NCI-H774 (cell line): ENCODE measurements around the gene KSR2.
"Not testable (repeated sequence)": the region's sequence is repeated elsewhere in the genome, so short reads cannot be mapped to it uniquely, and the experiment has no call there.

Source experiments
- DNase-seq: peaks from one replicate; lab custom pipeline; 2025; lab: John Stamatoyannopoulos, UW

The KSR2 gene

DNA sequence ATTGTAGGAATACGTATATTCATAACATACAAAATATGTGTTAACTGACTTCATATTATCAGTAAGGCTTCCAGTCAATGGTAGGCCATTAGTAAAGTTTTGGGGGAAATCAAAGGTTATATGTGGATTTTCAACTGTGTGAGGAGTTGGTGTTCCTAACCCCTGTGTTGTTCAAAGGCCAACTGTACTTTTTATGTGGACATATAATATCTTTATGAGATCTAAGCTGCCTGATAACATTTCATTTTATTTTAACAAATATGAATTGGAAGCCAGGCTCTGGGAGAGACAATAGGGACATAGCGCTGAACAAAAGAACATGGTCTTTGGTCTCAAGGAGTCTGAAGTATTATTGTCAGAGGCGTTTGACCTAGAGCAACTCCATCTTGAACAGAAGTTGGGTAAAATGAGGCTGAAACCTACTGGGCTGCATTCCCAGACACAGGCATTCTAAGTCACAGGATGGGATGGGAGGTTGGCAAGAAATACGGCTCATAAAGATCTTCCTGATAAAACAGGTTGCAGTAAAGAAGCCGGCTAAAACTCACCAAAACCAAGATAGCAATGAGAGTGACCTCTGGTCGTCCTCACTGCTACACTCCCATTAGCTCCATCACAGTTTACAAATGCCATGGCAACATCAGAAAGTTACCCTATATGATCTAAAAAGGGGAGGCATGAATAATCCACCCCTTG lies 147.2 kb downstream of the KSR2 start:
- no peak for DNase-seq

DNA sequence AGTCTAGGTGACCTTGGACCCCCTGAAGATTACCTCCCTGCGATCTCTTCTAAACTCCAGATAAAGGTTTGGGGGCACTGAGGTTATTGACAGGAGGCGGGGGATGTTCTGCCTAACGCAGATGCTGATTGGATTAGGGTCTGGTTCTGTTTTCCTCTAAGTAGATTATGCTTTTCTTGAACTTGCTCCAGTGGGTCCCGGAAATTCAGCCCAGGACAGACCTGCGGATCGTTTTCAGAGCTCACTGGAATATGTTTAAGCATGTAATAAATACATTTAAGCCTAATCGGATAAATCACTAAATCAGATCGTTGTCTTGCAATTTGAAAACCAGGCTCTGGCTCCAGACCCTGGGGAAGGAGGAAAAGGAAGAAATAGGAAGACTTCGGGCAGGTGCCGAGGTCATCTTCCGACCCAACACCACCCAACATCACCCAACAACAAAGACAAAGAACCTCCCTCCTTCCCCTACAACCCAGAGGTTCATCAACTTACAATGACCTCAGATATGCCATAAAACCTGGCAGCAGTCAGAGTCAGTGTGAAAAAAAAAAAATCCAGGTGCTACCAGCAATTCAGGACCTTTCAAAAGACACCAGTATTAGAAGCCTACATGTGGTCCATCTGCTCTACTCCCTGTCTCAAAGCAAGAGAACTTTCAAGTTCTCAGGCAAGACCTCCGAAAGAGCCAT lies 148.4 kb downstream of the KSR2 start:
- no peak for DNase-seq

DNA sequence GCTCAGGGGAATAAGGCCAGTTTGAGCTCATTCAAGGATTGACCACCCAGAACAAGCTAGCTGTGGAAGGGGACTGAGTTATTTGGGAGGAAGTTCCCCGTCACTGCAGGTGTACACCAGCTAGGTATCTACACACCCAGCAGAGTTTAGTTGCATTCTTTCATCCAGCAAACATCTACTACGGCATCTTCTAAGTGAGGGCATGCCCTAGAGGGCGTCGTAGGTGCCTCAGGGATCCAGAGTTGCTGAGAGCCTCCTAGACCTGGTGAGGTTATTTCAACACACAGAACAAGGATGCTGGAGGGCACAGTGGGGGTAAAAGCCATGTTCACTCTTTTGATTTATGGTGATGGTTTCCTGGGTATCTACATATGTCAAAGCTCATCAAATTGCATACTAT lies 149.6 kb downstream of the KSR2 start:
- no peak for DNase-seq

DNA sequence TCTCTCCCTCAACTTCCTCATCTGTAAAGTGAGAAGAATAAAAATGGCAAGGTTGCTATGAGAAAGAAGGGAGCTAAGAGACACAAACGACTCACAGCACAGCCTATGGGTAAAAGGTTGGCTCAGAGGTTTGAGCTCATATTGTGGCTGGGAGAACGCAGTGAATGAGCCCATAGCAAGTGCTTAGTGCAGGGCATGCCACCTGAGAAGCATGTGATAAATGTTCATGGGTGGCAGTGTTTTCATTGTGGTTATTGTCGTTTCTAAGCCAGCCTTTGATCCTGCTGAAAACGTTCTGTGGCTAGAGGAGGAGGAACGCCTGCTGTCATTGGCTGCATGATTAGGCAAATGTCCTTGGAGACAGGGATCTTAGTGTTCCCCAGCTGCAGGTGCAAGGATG lies 150.4 kb downstream of the KSR2 start:
- no peak for DNase-seq

DNA sequence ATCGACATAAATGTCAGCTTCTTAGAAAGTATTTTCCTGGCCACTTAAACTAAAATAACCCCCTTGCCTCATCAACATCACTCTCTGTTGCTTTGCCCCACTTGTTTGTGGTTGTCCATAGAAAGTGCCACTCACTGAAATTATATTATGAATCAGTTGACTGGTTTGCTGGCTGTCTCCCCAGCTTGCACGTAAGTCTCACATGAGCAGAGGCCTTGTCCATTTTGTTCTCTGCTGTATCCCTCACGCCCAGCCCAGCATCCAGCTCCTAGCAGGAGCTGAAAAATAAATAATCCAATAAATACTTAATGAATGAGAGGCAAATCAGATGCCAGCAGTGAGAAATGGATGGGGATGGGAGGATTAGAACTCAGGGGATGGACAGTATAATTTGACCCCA lies 159.3 kb downstream of the KSR2 start:
- DNase-seq = no peak

DNA sequence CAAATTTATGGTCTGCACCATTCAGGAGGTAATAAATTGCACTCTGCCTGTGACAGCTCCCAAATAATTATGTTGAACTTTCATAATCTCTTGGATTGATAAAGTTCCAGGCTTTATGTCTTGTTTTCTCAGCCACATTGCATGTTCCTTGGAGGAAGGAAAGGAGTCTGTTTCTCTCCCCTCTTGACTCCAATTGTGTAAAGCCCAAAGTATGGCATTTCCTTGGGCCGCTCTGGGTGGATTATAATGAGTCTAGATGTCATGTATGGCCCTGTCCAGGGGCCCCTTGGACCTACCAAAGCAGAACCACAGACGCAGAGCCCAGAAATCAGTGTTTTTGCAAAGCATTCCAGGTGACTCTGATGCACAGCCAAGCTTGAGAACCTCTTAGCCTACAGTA lies 160.8 kb downstream of the KSR2 start:
- no peak for DNase-seq

DNA sequence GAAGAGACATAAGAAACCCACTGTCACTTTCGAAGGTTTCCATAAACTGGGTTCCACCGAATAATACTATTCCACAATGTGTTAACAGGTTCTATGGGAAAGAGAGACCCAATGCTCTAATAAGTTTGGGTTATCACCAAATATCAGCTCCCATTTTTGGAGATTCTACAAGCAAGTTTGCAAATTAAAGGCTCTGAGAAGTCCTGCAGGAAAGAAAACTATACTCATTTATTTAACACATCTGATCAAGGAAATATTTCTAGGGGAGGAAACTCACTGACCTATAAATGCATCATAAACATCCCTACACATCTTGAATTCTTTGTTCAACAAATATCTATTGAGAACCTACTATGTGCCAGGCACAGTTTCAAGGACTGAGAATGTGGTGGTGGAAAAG lies 161.4 kb downstream of the KSR2 start:
- DNase-seq = no peak

DNA sequence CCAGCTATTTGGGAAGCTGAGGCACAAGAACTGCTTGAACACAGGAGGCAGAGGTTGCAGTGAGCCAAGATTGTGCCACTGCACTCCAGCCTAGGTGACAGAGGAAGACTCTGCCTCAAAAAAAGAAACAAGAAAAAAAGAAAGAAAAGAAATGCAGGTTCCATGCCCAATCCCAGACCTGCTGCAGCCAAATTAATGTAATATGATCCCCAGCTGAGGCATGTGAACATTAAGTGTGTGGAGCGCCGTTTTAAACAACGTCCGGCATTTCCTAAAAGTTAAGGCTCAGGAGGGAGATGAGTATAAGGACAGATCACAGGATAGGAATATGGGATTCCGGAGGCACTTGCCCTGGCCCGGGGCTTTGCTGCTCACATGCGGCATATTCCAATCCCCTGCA lies 162.9 kb downstream of the KSR2 start:
- no peak for DNase-seq

DNA sequence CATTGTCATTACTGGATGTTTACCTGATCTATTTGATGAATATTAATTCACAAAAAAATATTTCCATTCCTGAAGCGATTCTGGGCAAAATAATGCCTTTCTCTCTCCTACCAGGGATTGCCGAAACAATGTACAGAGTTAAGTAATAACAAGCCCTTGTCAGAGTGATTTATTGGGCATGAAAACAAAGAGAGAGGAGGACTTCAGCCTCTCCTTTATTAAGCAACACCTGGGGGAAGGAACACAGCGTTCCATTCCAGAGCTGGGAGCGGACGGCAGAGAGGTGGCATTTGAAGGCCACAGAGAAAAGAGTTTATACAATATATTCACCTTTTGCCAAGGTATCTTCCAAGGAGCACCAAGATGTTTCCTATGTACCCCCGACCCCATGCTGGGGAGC lies 165.8 kb downstream of the KSR2 start:
- no peak for DNase-seq

DNA sequence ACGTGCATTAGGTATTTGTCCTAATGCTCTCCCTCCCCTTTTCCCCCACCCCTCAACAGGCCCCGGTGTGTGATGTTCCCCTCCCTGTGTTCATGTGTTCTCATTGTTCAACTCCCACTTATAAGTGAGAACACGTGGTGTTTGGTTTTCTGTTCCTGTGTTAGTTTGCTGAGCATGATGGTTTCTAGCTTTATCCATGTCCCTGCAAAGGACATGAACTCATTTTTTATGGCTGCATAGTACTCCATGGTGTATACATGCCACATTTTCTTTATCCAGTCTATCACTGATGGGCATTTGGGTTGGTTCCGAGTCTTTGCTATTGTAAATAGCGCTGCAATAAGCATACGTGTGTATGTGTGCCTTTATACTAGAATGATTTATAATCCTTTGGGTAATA lies 168.1 kb downstream of the KSR2 start:
- DNase-seq = not testable (repeated sequence)

DNA sequence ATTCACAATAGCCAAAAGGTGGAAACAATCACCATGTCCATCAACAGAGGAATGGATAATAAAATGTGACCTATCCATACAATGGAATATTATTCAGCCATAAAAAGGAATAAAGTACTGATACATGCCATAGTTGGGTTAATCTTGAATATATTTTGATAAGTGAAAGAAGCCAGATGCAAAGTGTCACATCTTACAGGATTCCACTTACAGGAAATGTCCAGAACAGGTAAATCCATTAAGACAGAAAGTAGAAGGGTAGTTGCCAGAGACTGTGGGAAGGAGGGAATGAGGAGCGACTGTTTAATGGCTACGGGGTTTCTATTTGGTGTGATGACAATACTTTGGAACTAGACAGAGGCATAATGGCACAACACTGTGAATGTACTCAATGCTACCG lies 171.6 kb downstream of the KSR2 start:
- no peak for DNase-seq

DNA sequence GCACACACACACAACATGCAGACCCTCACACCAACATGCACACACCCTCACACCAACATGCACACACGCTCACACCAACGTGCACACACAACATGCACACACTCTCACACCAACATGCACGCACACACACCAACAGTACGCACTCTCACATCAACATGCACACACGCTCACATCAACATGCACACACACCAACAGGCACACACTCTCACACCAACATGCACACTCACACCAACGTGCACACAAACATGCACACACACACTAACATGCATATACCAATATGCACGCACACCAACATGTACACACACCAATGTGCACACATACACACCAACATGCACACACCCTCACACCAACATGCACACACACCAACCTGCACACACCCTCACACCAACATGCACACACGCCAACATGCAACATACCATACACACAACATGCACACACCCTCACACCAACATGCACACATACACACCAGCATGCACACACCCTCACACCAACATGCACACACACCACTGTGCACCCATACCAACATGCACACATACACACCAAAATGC lies 175.8 kb downstream of the KSR2 start:
- DNase-seq = no peak

DNA sequence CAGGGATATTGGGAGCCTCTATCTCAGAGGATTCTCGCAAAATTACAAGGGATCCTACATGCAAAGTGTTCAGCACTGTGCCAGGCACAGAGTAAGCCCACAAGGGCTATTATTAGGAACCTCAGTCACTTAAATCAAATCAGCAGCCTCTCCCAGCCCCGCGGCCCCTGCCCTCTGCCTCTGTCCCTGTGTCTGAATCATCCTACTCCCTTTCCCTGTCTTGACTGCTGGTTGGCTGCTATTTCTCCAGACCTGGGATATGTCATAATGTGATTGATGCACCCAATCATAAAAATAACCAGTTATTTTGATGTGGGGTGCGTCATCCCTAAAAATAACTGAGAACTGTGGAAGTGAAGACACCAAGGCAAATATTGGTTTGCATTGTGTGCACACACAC lies 176.3 kb downstream of the KSR2 start:
- no peak for DNase-seq

DNA sequence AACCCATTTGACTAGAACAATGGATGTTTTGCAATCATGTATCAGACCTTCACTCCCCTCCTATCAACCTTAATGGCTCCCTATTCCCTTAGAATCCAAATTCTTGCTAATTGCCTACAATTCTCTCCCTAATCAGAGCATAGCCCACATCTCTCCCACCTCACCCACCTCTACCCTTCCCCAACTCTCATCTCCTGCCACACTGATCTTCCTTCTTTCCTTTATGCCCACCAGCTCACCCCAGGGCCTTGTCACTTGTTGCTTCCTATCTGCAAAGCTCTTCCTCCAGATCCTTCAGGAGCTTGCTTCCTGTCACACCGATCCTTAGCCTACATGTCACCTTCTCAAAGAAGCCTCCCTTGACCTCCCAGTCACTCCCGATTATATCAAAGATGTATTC lies 177.8 kb downstream of the KSR2 start:
- DNase-seq = no peak

DNA sequence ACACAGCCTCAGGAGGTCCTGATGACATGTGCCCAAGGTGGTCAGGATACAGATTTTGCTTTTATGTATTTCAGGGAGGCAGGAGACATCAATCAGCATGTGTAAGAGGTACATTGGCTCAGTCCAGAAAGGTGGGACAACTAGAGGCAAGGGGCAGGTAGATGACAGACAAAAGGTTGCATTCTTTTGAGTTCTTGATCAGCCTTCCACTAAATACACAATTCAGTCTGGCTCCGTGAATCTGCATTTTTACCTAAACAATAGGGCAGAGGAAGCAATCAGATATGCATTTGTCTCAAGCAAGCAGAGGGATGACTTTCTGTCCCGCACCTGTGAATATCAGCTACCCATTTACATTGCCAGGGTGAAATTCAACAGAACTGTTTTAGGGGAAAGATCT lies 178.6 kb downstream of the KSR2 start:
- DNase-seq = no peak

DNA sequence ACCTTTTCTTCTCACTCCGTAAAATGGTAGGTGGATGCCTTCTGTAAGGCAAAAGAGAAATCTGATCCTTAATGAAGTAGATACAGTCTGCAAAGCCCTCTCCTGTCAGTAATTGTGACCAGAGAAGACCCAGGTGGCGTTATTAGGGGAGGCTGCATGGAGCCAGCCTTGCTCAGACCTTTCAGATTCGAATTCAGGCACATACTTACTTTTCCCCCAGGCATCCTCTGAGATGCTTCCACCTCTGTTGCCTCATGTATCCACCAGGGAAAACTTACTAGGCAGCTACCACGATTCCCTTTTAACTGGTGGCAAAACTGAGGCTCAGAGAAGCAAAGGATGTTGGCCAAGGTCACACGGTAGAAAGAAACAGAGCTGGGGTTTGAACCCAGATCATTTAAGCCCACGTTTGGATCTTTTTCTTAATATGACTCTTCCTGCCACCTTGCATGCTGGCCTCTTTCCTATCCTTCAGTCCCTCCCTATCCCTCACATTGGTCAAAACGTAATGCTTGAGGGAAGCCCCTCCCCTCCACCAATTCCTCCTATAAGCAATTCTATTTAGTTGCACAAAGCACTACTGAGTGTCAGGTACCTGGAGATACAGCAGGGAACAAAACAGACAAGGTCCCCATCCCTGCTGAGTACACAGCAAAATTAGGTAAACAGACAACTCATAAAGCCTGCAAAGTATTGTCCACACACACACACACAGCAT lies 179.4 kb downstream of the KSR2 start:
- DNase-seq = peak; percentile 13

DNA sequence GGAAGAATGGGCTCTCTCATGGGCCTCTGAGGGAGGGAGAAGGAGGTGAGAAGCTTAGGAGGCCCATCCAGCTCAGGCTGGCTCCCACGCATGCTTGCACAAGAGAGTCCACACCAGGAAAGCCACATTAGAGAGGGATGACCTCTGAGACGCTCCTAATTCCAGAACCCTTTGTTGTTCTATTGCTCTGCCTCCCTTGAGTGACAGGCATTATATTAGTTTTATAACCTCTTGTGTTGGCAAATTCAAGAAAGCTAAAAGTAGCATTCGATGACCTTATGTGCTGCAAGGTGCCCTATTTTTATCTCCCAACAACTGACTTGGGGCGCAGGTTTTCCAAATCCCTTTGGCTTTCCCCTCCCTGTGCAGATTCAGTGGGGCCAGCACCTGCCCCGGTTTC lies 190.1 kb downstream of the KSR2 start:
- no peak for DNase-seq

DNA sequence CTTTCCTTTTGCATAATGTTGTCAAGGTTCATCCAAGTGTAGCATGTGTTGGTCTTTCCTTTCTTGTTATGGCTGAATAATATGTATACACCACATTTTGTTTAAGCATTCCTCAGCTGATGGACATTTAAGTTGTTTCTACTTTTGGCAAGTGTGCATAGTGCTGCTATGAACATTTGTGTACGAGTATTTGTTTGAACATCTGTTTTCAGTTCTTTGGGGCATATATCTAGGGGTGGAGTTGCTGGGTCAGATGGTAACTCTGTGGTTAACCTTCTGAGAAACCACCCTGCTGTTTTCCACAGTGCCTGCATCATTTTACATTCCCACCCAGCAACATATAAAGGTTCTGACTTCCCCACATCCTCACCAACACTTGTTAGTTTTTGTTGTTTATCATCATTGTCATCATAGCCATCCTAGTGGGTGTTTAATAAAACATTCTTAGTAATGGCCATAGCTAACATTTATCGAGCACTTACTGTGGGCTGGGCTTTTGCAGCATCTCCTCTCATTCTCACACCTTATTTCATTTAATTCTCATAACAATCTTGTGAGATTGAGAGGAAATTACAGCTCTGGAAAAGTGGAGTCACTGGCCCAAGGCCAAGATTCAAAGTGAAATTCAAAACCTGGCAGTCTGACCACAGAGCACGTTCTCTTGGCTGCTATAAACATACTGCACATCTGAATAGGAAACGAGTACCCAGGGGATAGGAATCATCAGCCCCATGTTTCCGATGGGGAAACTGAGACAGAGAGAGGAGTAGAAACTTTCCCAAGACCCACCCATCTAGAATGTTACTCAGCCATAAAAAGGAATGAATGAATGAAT lies 193.6 kb downstream of the KSR2 start:
- no peak for DNase-seq

DNA sequence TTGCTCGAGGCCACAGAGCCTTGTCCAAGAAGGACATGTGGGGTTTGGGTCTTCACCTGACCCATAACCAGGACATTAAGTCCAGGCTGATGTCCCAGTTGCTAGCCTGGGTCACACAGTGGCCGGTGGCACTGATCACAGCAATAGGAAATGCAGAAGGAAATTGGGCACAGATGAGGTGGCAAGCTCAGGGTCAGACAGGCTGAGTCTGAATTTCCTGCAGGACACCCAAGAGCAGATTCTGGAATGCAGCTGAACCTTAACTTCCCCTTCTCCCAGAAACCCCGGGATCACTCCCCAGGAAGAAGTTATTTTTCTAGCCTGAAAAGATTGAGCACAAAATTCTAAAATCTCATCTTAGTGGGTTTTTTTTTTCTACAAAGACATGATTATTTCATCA lies 199.9 kb downstream of the KSR2 start:
- no peak for DNase-seq

DNA sequence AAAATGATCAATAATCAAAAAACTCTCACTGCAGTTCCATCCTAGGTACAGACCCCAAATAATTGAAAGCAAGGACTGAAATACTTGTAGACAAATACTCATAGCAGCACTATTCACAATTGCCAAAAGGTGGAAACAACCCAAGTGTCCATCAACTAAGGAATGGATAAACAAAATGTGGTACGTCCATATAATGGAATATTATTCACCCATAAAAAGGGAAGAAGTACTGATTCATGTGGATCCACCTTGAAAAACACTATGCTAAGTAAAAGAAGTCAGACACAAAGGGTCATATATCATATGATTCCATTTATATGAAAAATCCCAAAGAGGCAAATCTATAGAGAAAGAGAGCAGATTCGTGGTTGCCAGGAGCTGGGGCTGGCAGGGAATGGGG lies 202.8 kb downstream of the KSR2 start:
- no peak for DNase-seq

DNA sequence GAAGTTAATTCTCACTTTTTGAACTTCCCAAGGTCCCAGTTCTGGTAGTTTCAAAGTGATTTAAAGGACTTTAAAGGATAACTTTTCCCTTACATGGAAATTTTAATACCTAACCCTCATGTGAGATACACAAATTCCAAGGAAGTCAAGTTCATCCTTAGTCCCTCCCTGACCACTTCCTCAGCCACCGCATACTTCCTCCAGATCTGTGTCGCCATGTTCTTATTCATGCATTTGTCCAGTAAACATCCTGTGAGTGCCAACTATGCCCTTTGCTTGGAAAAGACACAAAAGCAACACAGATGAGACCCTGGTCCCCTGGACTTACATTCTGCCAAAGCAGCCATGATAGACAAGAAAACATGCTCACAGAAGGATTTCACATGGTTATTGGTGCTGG lies 206.6 kb downstream of the KSR2 start:
- DNase-seq = no peak

DNA sequence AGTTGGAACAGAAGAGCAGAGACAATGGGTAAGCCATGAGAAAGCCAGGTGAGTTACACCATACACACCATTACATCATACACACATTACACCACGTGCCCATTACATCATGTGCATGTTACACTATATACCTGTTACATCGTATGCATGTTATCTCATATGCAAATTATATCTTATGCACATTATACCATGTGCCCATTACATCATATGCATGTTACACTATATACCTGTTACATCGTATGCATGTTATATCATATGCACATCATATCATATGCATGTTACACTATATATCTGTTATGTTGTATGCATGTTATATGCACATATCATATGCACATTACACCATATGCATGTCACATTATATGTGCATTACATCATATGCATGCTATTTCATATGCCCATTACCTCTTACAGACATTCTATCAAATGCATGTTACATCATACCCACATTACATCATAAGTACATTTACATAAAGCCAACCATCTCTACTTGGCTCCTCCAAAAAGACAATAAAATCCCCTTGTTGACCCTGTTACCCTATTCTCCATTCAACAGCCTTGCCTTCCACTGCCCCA lies 207.2 kb downstream of the KSR2 start:
- no peak for DNase-seq
